BLaER1 treated with 17β-estradiol and CSF1 and Interleukin-3, amounts not matched to agents 10 nM and 100 nM (cell line): Measurements from ENCODE around the gene TPGS1.
A peak's percentile ranks its signal among the peaks of the same experiment; 100 is the strongest.

Experiments used
- H3K27ac ChIP-seq, 11 experiments: shearing (Covaris generic); formaldehyde crosslinking; 2 replicates each; pipeline ENCODE4 v1.8.1; 2022
- H3K27me3 ChIP-seq, 11 experiments: shearing (Covaris generic); formaldehyde crosslinking; 2 replicates each; pipeline ENCODE4 v1.8.1; 2022
- H3K36me3 ChIP-seq, 11 experiments: shearing (Covaris generic); formaldehyde crosslinking; 2 replicates each; pipeline ENCODE4 v1.8.1; 2022
- H3K4me1 ChIP-seq, 10 experiments: shearing (Covaris generic); formaldehyde crosslinking; 2 replicates each; pipeline ENCODE4 v1.8.1; 2022
- H3K4me2 ChIP-seq, 11 experiments: shearing (Covaris generic); formaldehyde crosslinking; 2 replicates each; pipeline ENCODE4 v1.8.1; 2022
- H3K4me3 ChIP-seq, 10 experiments: shearing (Covaris generic); formaldehyde crosslinking; 2 replicates each; pipeline ENCODE4 v1.8.1; 2022
- H3K9ac ChIP-seq, 11 experiments: shearing (Covaris generic); formaldehyde crosslinking; 2 replicates each; pipeline ENCODE4 v1.8.1; 2022
- H3K9me3 ChIP-seq, 11 experiments: shearing (Covaris generic); formaldehyde crosslinking; replicated peaks in 1 of 11; 2 replicates each; pipeline ENCODE4 v1.8.1; 2022
- H4K20me1 ChIP-seq, 11 experiments: shearing (Covaris generic); formaldehyde crosslinking; 2 replicates each; pipeline ENCODE4 v1.8.1; 2022
- Cebpa-rat ChIP-seq, 11 experiments: shearing (Covaris generic); IDR thresholded peaks; 2 replicates each; pipeline ENCODE4 v1.8.1; 2022

TPGS1 gene

DNA sequence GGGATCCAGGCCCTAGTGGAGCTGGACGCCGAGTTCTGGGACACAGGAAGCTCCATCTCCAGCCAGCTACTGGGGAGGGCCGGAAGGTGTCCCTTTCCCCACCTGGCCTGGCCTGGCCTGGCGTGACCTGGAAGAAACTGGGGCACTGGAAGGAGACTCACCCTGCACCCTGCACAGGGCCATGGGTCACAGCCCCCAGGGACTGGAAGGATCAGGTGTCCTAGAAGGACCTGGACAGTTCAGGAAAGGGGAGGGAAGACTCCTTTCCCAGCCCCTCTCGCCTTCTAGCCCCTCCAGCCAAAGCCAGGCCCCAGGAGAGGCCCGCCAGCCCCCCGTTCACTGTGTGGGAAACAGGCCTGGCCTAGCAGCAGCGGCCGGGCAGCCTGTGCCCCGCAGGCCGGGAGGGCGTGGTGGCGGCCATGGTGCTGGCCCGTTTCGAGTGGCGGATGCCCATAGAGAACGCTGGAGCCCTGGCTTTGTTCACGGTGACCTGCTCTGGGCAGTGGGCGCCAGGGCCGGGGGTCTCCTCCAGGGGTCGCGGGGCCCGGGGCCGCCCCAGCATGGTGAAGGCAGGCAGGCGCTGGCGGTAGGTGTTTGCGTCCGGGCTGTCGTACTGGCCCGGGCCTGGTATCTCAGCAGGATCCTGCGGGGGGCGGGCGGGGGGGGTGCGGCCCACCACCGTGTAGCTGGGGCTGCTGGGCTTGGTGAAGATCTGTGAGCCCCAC lies 43.7 kb upstream of the TPGS1 start:
- Histone ChIP-seq H3K27ac (no peak overlapping the region), H3K27me3 (no peaks in the 10 kb centered on the region), H4K20me1 (no peaks in the 10 kb centered on the region), H3K9ac (no peak overlapping the region), H3K9me3 (peaks cover 14 to 35% (median 26%) of the 10 kb centered on the region in 11 experiments), H3K4me2 (no peak overlapping the region), H3K36me3 (no peaks in the 10 kb centered on the region), H3K4me1 (peaks cover 0 to under 1% (median 0%) of the 10 kb centered on the region in 10 experiments; a peak in 1 of 20 replicates), H3K4me3 (no peak overlapping the region)
- no peak for TF ChIP-seq Cebpa-rat (IDR thresholded peaks at IDR 0.05)

DNA sequence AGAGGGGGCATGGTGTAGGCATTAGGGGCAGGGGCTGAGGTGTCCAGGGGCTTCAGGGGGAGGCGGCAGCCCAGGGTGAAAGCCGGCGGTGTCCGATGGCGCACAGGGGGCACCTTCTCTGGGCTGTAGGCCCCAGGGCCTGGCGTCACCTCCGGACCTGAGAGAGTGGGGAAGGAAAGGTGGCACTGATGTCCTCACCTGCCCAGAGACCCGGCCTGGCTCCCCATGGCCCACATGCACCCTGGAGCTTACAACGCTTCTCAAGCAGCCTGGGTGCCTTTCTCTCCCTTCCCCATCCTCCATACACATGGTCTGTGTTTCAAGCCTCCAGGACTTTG lies 43.1 kb upstream of the TPGS1 start:
- H3K9ac ChIP-seq: no peak overlapping the region
- no peaks in the 10 kb centered on the region for H4K20me1 ChIP-seq

DNA sequence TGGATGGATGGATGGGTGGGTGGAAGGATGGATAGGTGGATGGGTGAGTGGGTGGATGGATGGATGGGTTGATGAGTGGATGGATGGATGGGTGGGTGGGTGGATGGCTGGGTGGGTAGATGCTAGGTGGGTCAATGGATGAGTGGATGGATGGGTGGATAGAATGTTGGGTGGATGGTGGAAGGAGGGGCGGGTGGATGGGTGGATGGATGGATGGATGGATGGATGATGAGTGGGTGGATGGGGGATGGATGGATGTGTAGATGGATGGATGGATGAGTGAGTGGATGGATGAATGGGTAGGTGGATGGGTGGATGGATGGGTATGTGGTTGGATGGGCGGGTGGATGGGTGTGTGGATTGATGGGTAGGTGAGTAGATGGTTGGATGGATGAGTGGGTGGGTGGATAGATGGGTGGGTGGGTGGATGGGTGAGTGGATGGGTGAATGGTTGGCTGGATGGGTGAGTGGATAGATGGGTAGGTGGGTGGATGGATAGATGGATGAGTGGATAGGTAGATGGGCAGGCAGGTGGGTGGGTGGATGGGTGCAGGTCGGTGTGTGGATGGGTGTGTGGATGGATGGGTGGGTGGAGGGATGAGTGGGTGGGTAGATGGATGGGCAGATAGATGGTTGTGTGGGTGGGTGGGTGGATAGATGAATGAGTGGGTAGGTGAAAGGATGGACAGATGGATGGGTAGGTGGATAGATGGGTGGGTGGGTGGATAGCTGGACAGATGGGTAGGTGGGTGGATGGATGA lies 42.1 kb upstream of the TPGS1 start:
- H3K27ac ChIP-seq: no peak overlapping the region
- no peak overlapping the region for H3K9ac ChIP-seq
- H3K4me1 ChIP-seq: peaks cover 0 to 11% (median 2%) of the 10 kb centered on the region in 10 experiments; a peak in 6 of 20 replicates
- no peaks in the 10 kb centered on the region for H3K36me3 ChIP-seq
- no peaks in the 10 kb centered on the region for H4K20me1 ChIP-seq
- TF ChIP-seq Cebpa-rat (IDR thresholded peaks at IDR 0.05): no peak
- no peak overlapping the region for H3K4me3 ChIP-seq
- peaks cover 0 to 21% (median 11%) of the 10 kb centered on the region in 11 experiments; a peak in 13 of 22 replicates for H3K9me3 ChIP-seq
- no peaks in the 10 kb centered on the region for H3K27me3 ChIP-seq
- no peak overlapping the region for H3K4me2 ChIP-seq

More for the DNA sequence above, 43.1 kb upstream of the TPGS1 start:
- H3K4me3 ChIP-seq: no peak overlapping the region
- H3K4me2 ChIP-seq: no peak overlapping the region
- no peaks in the 10 kb centered on the region for H3K27me3 ChIP-seq
- peaks cover 0 to 6% (median 2%) of the 10 kb centered on the region in 10 experiments; a peak in 6 of 20 replicates for H3K4me1 ChIP-seq
- H3K9me3 ChIP-seq: peaks cover 9 to 30% (median 20%) of the 10 kb centered on the region in 11 experiments
- TF ChIP-seq Cebpa-rat (IDR thresholded peaks at IDR 0.05): no peak
- H3K36me3 ChIP-seq: no peaks in the 10 kb centered on the region
- no peak overlapping the region for H3K27ac ChIP-seq

DNA sequence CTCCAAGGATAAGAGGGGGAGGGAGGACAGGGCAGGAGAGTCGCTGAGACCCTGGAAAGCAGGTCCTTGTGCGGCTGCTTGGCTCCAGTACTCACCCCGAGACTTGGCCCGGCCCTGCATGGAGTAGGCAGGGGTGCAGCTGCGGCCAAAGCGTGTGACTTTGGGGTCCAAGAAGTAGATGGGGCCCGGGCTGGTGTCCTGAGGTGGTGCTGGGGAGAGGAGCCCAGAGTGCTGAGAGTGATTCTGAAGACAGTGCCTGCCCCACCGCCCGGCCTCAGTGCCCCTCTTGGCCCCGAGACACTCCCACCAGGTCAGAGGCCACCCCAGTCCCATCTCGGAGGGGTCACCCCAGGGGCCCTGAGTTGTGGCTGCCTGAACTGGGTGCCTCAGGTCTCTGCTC lies 39.7 kb upstream of the TPGS1 start:
- Histone ChIP-seq H4K20me1 (no peaks in the 10 kb centered on the region; a peak in 1 of 22 replicates), H3K27me3 (no peaks in the 10 kb centered on the region), H3K27ac (no peak overlapping the region), H3K4me2 (no peak overlapping the region), H3K9me3 (peaks cover 0 to 14% (median 6%) of the 10 kb centered on the region in 11 experiments; a peak in 12 of 22 replicates), H3K9ac (no peak overlapping the region), H3K36me3 (no peaks in the 10 kb centered on the region), H3K4me1 (peaks cover 0 to 11% (median 4%) of the 10 kb centered on the region in 10 experiments; a peak in 6 of 20 replicates), H3K4me3 (no peak overlapping the region)
- no peak for TF ChIP-seq Cebpa-rat (IDR thresholded peaks at IDR 0.05)

DNA sequence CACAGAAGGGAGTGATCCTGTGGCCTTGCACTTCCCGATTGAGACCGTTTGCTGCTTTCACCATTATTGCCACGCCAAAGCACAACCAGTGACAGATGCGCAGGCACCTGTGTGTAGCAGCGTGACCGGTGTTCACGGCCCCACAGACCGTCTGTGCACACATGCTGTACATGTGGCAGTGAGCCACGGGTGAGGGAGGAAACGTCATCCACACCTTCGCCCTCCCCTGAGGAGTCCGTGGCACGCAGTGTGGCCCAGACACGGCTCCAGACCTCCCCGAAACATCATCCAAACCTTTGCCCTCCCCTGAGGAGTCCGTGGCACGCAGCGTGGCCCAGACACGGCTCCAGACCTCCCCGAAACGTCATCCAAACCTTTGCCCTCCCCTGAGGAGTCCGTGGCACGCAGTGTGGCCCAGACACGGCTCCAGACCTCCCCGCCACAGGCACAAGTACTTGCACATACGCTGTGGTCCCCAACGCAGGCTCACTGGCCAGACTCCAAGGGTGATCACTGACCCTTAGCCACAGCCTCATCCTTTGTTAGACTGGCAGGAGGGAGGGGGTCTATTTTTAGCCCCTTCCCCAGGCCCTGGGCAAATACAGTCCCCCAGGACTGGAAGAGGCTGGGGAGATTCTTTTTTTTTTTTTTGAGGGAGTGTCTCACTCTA lies 38.6 kb upstream of the TPGS1 start:
- Histone ChIP-seq H3K27me3 (no peaks in the 10 kb centered on the region), H3K36me3 (no peaks in the 10 kb centered on the region), H4K20me1 (no peaks in the 10 kb centered on the region; a peak in 1 of 22 replicates), H3K4me1 (peaks cover 0 to 11% (median 4%) of the 10 kb centered on the region in 10 experiments; a peak in 6 of 20 replicates), H3K9ac (no peak overlapping the region), H3K27ac (no peak overlapping the region), H3K4me3 (no peak overlapping the region), H3K9me3 (peaks cover 0 to 6% (median 5%) of the 10 kb centered on the region in 11 experiments; a peak in 10 of 22 replicates), H3K4me2 (peak overlapping the region in 3 of 11 experiments; percentile 9 to 43 (median 20); a peak in 4 of 22 replicates)
- no peak for TF ChIP-seq Cebpa-rat (IDR thresholded peaks at IDR 0.05)

DNA sequence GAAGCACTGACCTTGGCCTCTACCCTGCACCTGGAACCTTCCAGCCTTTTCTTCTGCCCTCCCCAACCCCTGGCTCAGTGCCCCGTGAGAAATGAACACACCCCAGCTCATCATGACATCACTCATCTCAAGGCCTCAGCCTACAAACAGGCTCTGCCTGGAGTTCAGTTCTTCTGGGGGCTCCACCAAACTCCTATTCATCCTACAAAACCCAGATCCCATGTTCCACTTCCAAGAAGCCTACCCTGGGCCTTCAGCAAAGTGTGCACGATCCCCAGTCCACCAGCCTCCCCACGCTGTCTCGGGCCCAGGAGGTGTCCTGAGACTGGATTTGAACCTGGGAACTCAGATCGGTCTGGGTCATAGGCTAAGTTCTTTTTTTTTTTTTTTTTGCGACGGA lies 37.5 kb upstream of the TPGS1 start:
- TF ChIP-seq Cebpa-rat (IDR thresholded peaks at IDR 0.05): no peak
- H3K4me3 ChIP-seq: no peak overlapping the region
- H3K9me3 ChIP-seq: no peaks in the 10 kb centered on the region
- H3K27me3 ChIP-seq: no peaks in the 10 kb centered on the region
- no peak overlapping the region for H3K27ac ChIP-seq
- H3K36me3 ChIP-seq: no peaks in the 10 kb centered on the region
- peaks cover 0 to 11% (median 4%) of the 10 kb centered on the region in 10 experiments; a peak in 6 of 20 replicates for H3K4me1 ChIP-seq
- no peak overlapping the region for H3K4me2 ChIP-seq
- H3K9ac ChIP-seq: no peak overlapping the region
- no peaks in the 10 kb centered on the region; a peak in 1 of 22 replicates for H4K20me1 ChIP-seq

DNA sequence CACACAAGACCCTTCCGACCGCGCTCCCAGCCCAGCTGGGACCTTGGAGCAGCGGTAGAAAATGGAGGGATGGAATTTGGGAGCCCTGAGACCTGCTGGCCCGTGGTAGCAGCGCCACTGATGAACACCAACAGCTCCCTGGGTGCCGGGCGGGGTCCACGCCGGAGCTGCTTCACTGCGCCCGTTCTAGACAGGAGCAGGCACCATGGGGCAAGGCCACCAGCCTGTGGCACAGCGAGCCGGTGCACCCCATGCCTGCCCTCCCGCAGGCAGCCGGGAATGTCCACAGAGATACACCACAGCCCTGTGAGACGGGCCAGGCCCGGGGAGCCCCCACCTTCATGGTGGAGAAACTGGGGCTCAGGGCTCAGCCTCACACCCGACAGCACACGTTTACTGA lies 36.6 kb upstream of the TPGS1 start:
- Histone ChIP-seq H3K9ac (no peak overlapping the region), H3K4me1 (peaks cover 0 to 11% (median 4%) of the 10 kb centered on the region in 10 experiments; a peak in 6 of 20 replicates), H3K9me3 (no peaks in the 10 kb centered on the region), H3K4me3 (no peak overlapping the region), H3K36me3 (no peaks in the 10 kb centered on the region), H4K20me1 (no peaks in the 10 kb centered on the region; a peak in 1 of 22 replicates), H3K27me3 (no peaks in the 10 kb centered on the region), H3K4me2 (no peak overlapping the region), H3K27ac (no peak overlapping the region; a peak in 1 of 22 replicates)
- no peak for TF ChIP-seq Cebpa-rat (IDR thresholded peaks at IDR 0.05)

DNA sequence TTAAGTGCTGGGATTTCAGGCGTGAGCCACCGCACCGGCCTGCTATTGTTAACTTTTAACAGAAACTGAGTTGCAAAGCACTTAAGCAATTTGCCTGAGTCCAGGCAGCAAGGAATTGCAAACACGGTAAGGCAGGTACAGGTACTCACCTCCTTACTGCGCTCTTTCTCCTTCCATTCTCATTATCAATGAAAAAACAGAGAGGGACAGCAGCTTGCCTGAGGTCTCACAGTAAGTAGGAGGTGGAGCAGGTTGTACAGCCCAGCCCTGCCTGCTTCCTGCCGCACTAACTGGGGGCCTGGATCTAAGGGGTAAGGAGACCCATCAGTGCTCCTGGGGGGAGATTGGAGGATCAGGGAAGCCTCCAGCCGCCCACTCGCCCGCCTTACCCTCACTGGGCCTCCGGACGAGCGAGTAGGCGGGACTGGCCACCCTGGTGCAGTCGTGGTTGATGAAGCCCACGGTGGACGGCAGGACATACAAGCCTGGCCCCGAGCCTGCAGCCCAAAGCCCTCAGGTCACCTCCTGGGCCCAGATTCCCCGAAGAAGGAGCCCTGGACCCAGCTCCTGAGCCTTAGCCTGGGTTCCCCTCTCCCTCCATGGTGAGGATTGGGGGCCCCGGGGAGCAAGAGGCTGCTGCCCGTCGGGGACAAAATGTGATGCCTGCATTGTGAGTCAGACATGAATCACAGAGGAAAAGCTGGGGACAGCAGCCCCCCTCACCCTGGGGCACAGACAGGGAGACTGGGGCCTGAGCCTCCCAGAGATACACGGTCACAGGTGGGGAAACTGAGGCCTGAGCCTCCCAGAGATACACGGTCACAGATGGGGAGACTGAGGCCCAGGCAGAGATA lies 35.1 kb upstream of the TPGS1 start:
- Histone ChIP-seq H3K4me3 (no peak overlapping the region), H3K36me3 (no peaks in the 10 kb centered on the region), H3K4me2 (no peak overlapping the region), H3K27ac (no peak overlapping the region), H4K20me1 (no peaks in the 10 kb centered on the region; a peak in 1 of 22 replicates), H3K4me1 (peaks cover 0 to 11% (median 4%) of the 10 kb centered on the region in 10 experiments; a peak in 6 of 20 replicates), H3K9me3 (no peaks in the 10 kb centered on the region), H3K9ac (no peak overlapping the region), H3K27me3 (no peaks in the 10 kb centered on the region)
- no peak for TF ChIP-seq Cebpa-rat (IDR thresholded peaks at IDR 0.05)
